MM.1S (cell line): ENCODE data around the gene TRAPPC6A.

ENCODE experiments used
- DNase-seq: peaks from one replicate; pipeline ENCODE4 v3.0.0-alpha.2; 2015
- H2AFZ ChIP-seq: fragments of 300-600 bp; sonication (generic); 2 replicates; pipeline ENCODE4 v1.6.0; 2016; ENCODE audit warnings: antibody characterized with exemption, low read length
- H3F3A ChIP-seq: fragments of 300-600 bp; sonication (generic); 2 replicates; pipeline ENCODE4 v1.6.1; 2016; ENCODE audit warnings: mild to moderate bottlenecking, antibody characterized with exemption, low read length, moderate library complexity, mixed read lengths; ENCODE audit not compliant: insufficient read depth
- H3K27ac ChIP-seq: fragments of 300-600 bp; sonication (generic); 2 replicates; pipeline ENCODE4 v1.5.1; 2016; ENCODE audit warnings: mild to moderate bottlenecking, low read length
- H3K27me3 ChIP-seq: fragments of 300-600 bp; sonication (generic); replicated peaks from 2 replicates; pipeline ENCODE4 v1.6.0; 2016; ENCODE audit warnings: low read length; ENCODE audit not compliant: insufficient read depth
- H3K36me3 ChIP-seq: fragments of 300-600 bp; sonication (generic); replicated peaks from 2 replicates; pipeline ENCODE4 v1.6.1; 2016; ENCODE audit warnings: mild to moderate bottlenecking, low read length, mixed read lengths; ENCODE audit not compliant: insufficient read depth
- H3K4me1 ChIP-seq: fragments of 300-600 bp; sonication (generic); 2 replicates; pipeline ENCODE4 v1.6.1; 2016; ENCODE audit warnings: low read length, mixed read lengths
- H3K4me2 ChIP-seq: fragments of 300-600 bp; sonication (generic); 2 replicates; pipeline ENCODE4 v1.6.0; 2016; ENCODE audit warnings: low read depth, low read length
- H3K4me3 ChIP-seq: fragments of 300-600 bp; sonication (generic); 2 replicates; pipeline ENCODE4 v1.5.1; 2016; ENCODE audit warnings: low read length, mixed read lengths
- H3K79me2 ChIP-seq: fragments of 300-600 bp; sonication (generic); 2 replicates; pipeline ENCODE4 v1.6.1; 2016; ENCODE audit warnings: mixed run types, low read length, mixed read lengths
- H3K9ac ChIP-seq: fragments of 300-600 bp; sonication (generic); 2 replicates; pipeline ENCODE4 v1.6.1; 2016; ENCODE audit warnings: low read length, mixed read lengths
- H3K9me2 ChIP-seq: fragments of 300-600 bp; sonication (generic); replicated peaks from 2 replicates; pipeline ENCODE4 v1.6.1; 2016; ENCODE audit warnings: mild to moderate bottlenecking, low read length, mixed read lengths; ENCODE audit not compliant: insufficient read depth
- H3K9me3 ChIP-seq: fragments of 300-600 bp; sonication (generic); replicated peaks from 2 replicates; pipeline ENCODE4 v1.6.1; 2016; ENCODE audit warnings: mild to moderate bottlenecking, low read length, mixed read lengths; ENCODE audit not compliant: insufficient read depth
- H4K20me1 ChIP-seq: fragments of 300-600 bp; sonication (generic); 2 replicates; pipeline ENCODE4 v1.6.1; 2016; ENCODE audit warnings: mild to moderate bottlenecking, low read length, moderate library complexity, mixed read lengths; ENCODE audit not compliant: insufficient read depth
- CTCF ChIP-seq: fragments of 300-600 bp; sonication (generic); IDR thresholded peaks from 2 replicates; pipeline ENCODE4 v1.5.1; 2016; ENCODE audit warnings: antibody characterized with exemption, low read length, mixed read lengths
- EZH2 ChIP-seq: fragments of 300-600 bp; sonication (generic); optimal IDR thresholded peaks from 2 replicates; pipeline ENCODE3; 2017; ENCODE audit warnings: low read depth, mild to moderate bottlenecking, antibody characterized with exemption, low read length, mixed read lengths
- EZH2phosphoT487 ChIP-seq: fragments of 300-600 bp; sonication (generic); IDR thresholded peaks from 2 replicates; pipeline ENCODE4 v1.6.1; 2018; ENCODE audit warnings: antibody characterized with exemption, low read length

Gene TRAPPC6A

DNA sequence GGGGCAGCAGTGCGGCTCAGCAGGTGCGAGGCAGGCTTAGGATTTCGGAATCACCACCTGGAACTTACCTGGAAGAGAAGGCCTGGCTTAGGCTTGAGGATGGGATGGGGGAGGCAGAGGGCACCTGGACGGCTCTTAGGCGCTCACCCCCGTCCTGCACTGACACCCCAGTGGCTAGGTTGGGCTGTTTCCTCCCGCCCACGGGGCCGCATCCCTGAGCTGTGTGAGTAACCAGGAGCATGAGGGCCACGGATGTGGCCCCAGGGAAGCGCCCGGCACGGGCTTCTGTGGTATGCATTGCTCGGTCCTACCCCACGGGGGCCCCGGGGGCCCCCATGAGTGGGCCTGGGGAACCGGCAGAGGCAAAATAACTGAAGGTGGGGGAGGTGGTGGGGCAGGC is 14.9 kb downstream of the TRAPPC6A start:
- Histone ChIP-seq H3K79me2 (no peaks in the 10 kb centered on the region), H3K9me2 (no peaks in the 10 kb centered on the region), H3K4me3 (no peak overlapping the region), H2AFZ (no peak overlapping the region), H3K4me1 (no peaks in the 10 kb centered on the region), H3K4me2 (no peak overlapping the region), H3F3A (no peaks in the 10 kb centered on the region), H4K20me1 (no peaks in the 10 kb centered on the region), H3K27ac (no peak overlapping the region), H3K9me3 (no peaks in the 10 kb centered on the region), H3K9ac (no peak overlapping the region), H3K36me3 (no peaks in the 10 kb centered on the region), H3K27me3 (peaks cover 33% of the 10 kb centered on the region)
- no peak for TF ChIP-seq EZH2
- TF ChIP-seq EZH2phosphoT487: no peak
- TF ChIP-seq CTCF: no peak
- no peak for DNase-seq

- Histone ChIP-seq H3K36me3 (no peaks in the 10 kb centered on the region), H3K4me1 (no peaks in the 10 kb centered on the region), H3K4me3 (no peak overlapping the region), H3K79me2 (no peaks in the 10 kb centered on the region), H3K9me2 (no peaks in the 10 kb centered on the region), H4K20me1 (no peaks in the 10 kb centered on the region), H3K27ac (no peak overlapping the region), H3K27me3 (peaks cover 37% of the 10 kb centered on the region), H3F3A (no peaks in the 10 kb centered on the region), H3K9me3 (no peaks in the 10 kb centered on the region), H2AFZ (no peak overlapping the region), H3K4me2 (no peak overlapping the region), H3K9ac (no peak overlapping the region)
- no peak for TF ChIP-seq EZH2phosphoT487
- no peak for TF ChIP-seq EZH2
- no peak for TF ChIP-seq CTCF
- no peak for DNase-seq
Observed at GRCh38 chr19:45162608-45163143, 15.4 kb downstream of the TRAPPC6A start.

DNA sequence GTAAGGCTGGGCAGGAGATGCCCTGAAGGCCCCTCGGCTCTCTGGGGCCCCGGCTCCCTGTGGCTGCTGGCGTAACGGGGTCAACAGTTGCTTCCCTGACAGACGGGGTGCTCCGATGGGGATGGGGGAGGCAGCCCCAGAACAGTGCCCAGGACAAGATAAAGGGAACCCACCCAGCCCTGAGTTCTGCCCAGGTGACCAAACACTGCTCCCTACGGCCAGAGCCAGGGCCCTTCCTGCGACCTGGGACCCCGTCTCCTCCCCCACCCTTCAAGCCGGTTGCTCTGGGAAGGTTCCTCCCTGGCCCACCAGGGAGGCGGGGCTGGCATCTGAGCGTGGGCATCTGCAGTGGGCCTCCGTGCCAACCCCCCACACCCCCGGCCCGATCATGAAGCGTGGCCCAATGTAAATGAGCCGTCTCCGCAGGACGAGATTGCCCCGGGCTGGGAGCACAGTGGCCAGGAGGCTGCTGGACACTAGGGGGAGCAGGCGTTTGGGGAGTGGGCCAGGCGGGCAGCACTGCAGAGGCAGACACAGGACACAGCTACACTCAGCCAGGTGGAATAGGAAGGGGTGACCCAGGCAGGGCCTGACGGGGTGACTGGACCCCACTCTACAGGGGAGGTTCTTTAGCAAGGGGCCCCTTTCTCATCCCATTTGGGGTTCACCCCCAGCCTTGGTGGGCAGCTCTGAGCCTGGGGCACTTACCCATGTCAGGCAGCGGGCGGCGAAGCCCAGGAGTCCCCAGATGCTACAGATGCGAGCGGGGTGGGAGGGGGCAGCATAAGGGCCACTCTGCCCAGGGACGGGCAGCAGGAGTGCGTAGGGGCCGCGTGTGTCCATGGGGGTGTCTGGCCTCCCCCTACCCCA is 16.1 kb downstream of the TRAPPC6A start:
- H3K4me1 ChIP-seq: no peaks in the 10 kb centered on the region

More for the DNA sequence above, 16.1 kb downstream of the TRAPPC6A start:
- H3K27me3 ChIP-seq: peaks cover 41% of the 10 kb centered on the region
- H3K9me2 ChIP-seq: no peaks in the 10 kb centered on the region
- no peaks in the 10 kb centered on the region for H3K36me3 ChIP-seq
- no peak overlapping the region for H3K9ac ChIP-seq
- DNase-seq: no peak
- H3K9me3 ChIP-seq: no peaks in the 10 kb centered on the region
- no peak overlapping the region for H3K4me3 ChIP-seq
- TF ChIP-seq EZH2phosphoT487: no peak
- peak; percentile 45 for TF ChIP-seq CTCF
- no peak for TF ChIP-seq EZH2
- no peaks in the 10 kb centered on the region for H3K79me2 ChIP-seq
- no peak overlapping the region for H3K27ac ChIP-seq
- no peaks in the 10 kb centered on the region for H4K20me1 ChIP-seq
- H2AFZ ChIP-seq: no peak overlapping the region
- no peaks in the 10 kb centered on the region for H3F3A ChIP-seq
- H3K4me2 ChIP-seq: no peak overlapping the region
